ENCODE data around the gene GNG7.

GRCh38 chr19:2627855-2628254 is 74.6 kb downstream of the GNG7 start:
- TF ChIP-seq NFRKB (IDR thresholded peaks at IDR 0.05) (no peak), SUZ12 (IDR thresholded peaks at IDR 0.05) (no peak), LEF1 (IDR thresholded peaks at IDR 0.05; ENCODE audit: borderline replicate concordance) (no peak), TARDBP (IDR thresholded peaks at IDR 0.05) (no peak), HDGF (IDR thresholded peaks at IDR 0.05; ENCODE audit: borderline replicate concordance) (no peak), FOXM1 (IDR thresholded peaks at IDR 0.05; ENCODE audit: borderline replicate concordance) (no peak), ZNF384 (IDR thresholded peaks at IDR 0.05) (no peak)
